Aorta (tissue), 5 donors: ENCODE results near the gene CARS2. TPM values are rescaled to one million over a fixed set of nuclear protein-coding genes. Genes with fewer than 3 reads are reported as not detected.
"Not testable (repeated sequence)": the region's sequence is repeated elsewhere in the genome, so short reads cannot be mapped to it uniquely, and the experiment has no call there.

Experiments
- ATAC-seq: fragments of 200-7000 bp; cut with Tn5 transposase; one replicate; pipeline ENCODE4 v1.9.1; 2022; ENCODE audit warnings: moderate library complexity; ENCODE audit not compliant: low FRiP score
- DNase-seq, 2 donors: peaks; one replicate each; pipeline ENCODE4 v3.0.0-alpha.2; 2020
- H3K27ac ChIP-seq, 2 donors: one replicate each; pipeline ENCODE4 v1.5.1; 2013; ENCODE audit warnings: low read length in 2 of 2, mild to moderate bottlenecking in 2 of 2, moderate library complexity in 2 of 2, control low read depth in 1 of 2, inconsistent platforms in 1 of 2, low read depth in 1 of 2
- H3K27me3 ChIP-seq, 2 donors: one replicate each; pipeline ENCODE4 v1.6.1; 2013; ENCODE audit warnings: control low read depth in 1 of 2, low read length in 1 of 2, mild to moderate bottlenecking in 1 of 2, moderate library complexity in 1 of 2; ENCODE audit not compliant: insufficient read depth in 2 of 2, control insufficient read depth in 1 of 2
- H3K36me3 ChIP-seq, 2 donors: one replicate each; pipeline ENCODE4 v1.6.1; 2013; ENCODE audit warnings: control low read depth in 1 of 2, low read length in 1 of 2, mild to moderate bottlenecking in 1 of 2; ENCODE audit not compliant: insufficient read depth in 2 of 2, control insufficient read depth in 1 of 2
- H3K4me1 ChIP-seq, 2 donors: one replicate each; pipeline ENCODE4 v1.6.1; 2013; ENCODE audit warnings: low read length in 2 of 2, control low read depth in 1 of 2, mild to moderate bottlenecking in 1 of 2, moderate library complexity in 1 of 2; ENCODE audit not compliant: insufficient read depth in 2 of 2, control insufficient read depth in 1 of 2
- H3K4me3 ChIP-seq, 2 donors: one replicate each; pipeline ENCODE4 v1.5.1; 2013; ENCODE audit warnings: low read length in 2 of 2, control low read depth in 1 of 2, mild to moderate bottlenecking in 1 of 2
- H3K9me3 ChIP-seq: one replicate; pipeline ENCODE4 v1.6.1; 2013; ENCODE audit warnings: mild to moderate bottlenecking, low read length; ENCODE audit not compliant: control insufficient read depth
- WGBS, 2 donors: extraction: QIAGEN DNeasy Blood & Tissue Kit; methylation state at CpG; one replicate each; pipeline ENCODE4 v1.1.7; 2013; 5-methylcytosine and 5-hydroxymethylcytosine counted together
- intact Hi-C, 2 donors: fragments of 100-400 bp; cut with DNase I; formaldehyde crosslinking; loops; one replicate each; pipeline versions ENCODE4 v1.14.2 to v1.15.0; 2022
- polyA plus RNA-seq, 2 donors: library from polyadenylated mRNA; stranded (reverse); fragments of 200-250 nt; gene quantifications; one replicate each; pipeline ENCODE4 v1.2.3, GENCODE V29; 2013
- total RNA-seq, 2 donors: library from RNA; stranded (reverse); fragmentation: NEBNext Ultra II Directional; extraction: Animal tissue kit (Norgen Biotek cat#: 25700); gene quantifications; one replicate each; pipeline ENCODE4 v1.2.1, GENCODE V29; 2021
- donor health status: healthy with polysubstance abuse.
- donor health status: Bipolar disorder and iron deficiency.
- donor health status: DM: no; HTN: no; CAD: no.
- donor health status: DM: no; HTN: no; CAD: no.
- donor health status: DM: yes; HTN: yes; CAD: no.

Gene CARS2
- total and polyA plus RNA-seq, 4 donors: 38.3 to 125 (median 56.4) TPM

DNA sequence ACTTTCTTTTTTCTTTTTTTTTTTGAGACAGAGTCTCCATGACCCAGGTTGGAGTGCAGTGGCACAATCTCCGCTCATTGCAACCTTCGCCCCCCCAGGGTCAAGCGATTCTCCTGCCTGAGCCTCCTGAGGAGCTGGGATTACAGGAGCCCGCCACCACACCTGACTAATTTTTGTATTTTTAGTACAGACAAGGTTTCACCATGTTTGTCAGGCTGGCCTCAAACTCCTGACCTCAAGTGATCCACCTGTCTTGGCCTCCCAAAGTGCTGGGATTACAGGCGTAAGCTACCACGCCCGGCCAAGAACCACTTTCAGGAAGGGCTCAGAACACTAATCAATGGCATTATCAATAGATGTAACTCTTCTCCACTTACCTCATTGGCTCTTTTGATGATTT, 4.9 kb downstream of the CARS2 start:
- H3K9me3 ChIP-seq, DNase-seq, ATAC-seq, H3K36me3 ChIP-seq, H3K27me3 ChIP-seq, H3K4me3 ChIP-seq, H3K27ac ChIP-seq, H3K4me1 ChIP-seq: not testable (repeated sequence)
- WGBS, 2 donors: 96 to 98% methylated on average over 7 of the region's 7 CpGs
- intact Hi-C loops: loop anchor here in 1 of 2 donors (10.0 kb wide), 1 partner anchor 86 kb away; the partner anchor contains the start of gene NAXD

DNA sequence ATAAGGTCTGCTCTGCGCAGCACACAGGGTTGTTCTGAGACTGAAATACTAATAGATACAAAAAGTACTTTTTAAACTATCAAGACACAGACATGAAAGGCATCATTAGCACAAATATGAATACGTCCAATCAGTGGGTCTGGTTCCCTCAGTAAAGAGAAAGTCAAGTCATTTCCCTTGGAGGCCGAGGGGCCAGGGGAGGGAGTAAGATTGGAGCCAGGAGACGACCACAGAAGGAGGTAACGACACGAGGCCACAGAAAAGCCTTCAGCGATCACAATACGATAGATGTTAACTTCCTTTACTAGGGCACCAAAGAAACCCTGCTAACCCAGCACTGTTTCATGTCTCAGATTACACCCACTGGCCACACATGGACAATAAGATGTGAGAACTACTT, 5.3 kb downstream of the CARS2 start:
- no peaks in the 10 kb centered on the region for H3K9me3 ChIP-seq
- H3K27me3 ChIP-seq: no peaks in the 10 kb centered on the region
- ATAC-seq: no peak
- intact Hi-C loops: loop anchor here in 1 of 2 donors (10.0 kb wide), 1 partner anchor 86 kb away; the partner anchor contains the start of gene NAXD
- DNase-seq: no peak
- H3K27ac ChIP-seq: no peak overlapping the region
- H3K36me3 ChIP-seq: peaks cover 3 to 4% of the 10 kb centered on the region in 2 donors
- no peak overlapping the region for H3K4me3 ChIP-seq
- 78 to 83% methylated on average over 8 of the region's 8 CpGs for WGBS, 2 donors
- no peaks in the 10 kb centered on the region for H3K4me1 ChIP-seq

DNA sequence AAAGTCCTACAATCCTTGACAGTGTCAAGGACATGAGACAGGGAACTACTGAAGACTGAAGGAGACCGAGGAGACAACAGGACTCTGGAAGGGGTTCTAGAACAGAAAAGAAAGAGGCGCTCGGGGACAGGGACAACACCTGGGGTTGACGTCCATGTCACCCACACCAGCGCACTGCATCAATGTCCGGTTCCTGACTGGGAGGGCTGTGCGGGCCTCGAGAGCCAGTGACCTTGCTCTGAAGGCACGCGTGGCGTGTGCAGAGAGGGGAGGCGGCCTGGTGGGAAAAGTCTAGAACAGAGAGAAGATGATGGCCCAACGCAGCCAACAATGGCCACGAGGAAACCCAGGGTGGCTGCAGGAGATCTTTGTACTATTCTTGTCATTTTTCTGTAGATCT, 5.7 kb downstream of the CARS2 start:
- ATAC-seq: no peak
- Histone ChIP-seq H3K36me3 (peaks cover 3 to 4% of the 10 kb centered on the region in 2 donors), H3K9me3 (no peaks in the 10 kb centered on the region), H3K27me3 (no peaks in the 10 kb centered on the region), H3K4me1 (no peaks in the 10 kb centered on the region), H3K27ac (no peak overlapping the region), H3K4me3 (no peak overlapping the region)
- intact Hi-C loops: loop anchor here in 1 of 2 donors (10.0 kb wide), 1 partner anchor 85 kb away; the partner anchor contains the start of gene NAXD
- 90 to 93% methylated on average over 14 of the region's 14 CpGs for WGBS, 2 donors
- DNase-seq: no peak

DNA sequence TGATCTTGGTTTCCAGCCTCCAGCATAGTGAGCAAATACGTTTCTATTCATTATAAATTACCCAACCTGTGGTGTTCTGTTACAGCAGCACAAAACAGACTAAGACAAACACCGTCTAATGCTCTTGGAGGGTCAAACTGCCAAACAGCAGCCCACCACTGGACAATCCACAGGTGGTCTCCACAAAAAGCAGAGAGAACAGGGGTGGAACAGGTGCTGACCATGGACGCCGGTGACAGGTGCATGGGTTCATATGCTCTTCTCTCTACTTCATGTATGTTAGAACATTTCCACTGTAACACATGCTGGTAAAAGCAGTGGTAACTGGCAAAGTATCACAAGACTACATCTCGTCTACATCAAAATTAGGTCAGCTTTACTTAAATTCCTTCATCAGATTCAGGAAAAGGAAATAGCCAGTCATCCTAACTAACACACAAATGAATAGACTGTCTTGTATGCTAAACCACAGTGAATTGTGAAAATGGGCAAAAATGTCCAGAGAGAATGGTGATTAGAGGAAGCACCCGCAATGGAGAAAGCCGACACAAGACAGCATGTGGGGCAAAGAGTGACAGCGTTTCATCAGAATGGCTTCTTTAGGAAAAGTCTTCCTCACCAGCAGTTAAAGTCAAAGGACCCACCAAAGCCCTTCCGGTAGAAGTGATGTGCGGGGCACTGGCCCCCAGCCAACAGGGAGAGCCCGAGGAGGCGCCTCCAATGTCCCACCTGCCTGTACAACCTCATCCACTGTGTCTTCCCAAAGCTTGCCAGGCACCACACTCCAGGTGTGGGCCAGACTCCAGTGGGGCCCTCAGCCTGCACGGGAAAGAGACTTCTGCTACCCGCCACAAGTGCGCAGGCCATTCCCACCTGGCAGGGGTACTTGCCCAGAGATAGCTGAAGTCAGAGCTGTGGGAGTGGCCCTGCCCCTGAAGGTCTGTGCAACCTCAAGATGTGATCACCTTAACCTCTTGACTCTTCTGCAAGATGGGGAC, 6.5 kb downstream of the CARS2 start:
- Histone ChIP-seq H3K36me3 (peaks cover 3 to 4% of the 10 kb centered on the region in 2 donors), H3K27me3 (no peaks in the 10 kb centered on the region), H3K27ac (no peak overlapping the region), H3K4me3 (no peak overlapping the region), H3K4me1 (no peaks in the 10 kb centered on the region), H3K9me3 (no peaks in the 10 kb centered on the region)
- DNase-seq (no peak), ATAC-seq (no peak)
- intact Hi-C loops: loop anchor here in 1 of 2 donors (10.0 kb wide), 1 partner anchor 85 kb away; the partner anchor contains the start of gene NAXD
- 85 to 86% methylated on average over 15 of the region's 15 CpGs for WGBS, 2 donors

DNA sequence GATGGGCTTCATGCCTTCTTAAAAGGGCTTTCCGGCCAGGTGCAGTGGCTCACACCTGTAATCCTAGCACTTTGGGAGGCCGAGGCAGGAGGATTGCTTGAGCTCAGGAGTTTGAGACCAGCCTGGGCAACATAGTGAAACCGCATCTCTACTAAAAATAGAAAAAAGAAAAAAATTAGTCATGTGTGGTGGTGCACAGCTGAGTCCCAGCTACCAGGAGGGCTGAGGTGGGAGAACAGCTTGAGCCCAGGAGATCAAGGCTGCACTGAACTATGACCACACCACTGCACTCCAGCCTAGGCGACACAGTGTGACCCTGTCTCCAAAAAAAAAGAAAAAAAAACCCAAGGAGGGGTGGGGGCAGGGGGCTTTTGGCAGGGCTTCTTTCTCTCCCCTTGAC, 7.2 kb downstream of the CARS2 start:
- ATAC-seq (no peak), DNase-seq (no peak)
- H3K27ac ChIP-seq: no peak overlapping the region
- H3K36me3 ChIP-seq: peaks cover 3 to 4% of the 10 kb centered on the region in 2 donors
- H3K4me3 ChIP-seq: no peak overlapping the region
- H3K4me1 ChIP-seq: no peaks in the 10 kb centered on the region
- intact Hi-C loops: no loop called here
- H3K9me3 ChIP-seq: no peaks in the 10 kb centered on the region
- 82 to 83% methylated on average over 4 of the region's 4 CpGs for WGBS, 2 donors
- no peaks in the 10 kb centered on the region for H3K27me3 ChIP-seq

DNA sequence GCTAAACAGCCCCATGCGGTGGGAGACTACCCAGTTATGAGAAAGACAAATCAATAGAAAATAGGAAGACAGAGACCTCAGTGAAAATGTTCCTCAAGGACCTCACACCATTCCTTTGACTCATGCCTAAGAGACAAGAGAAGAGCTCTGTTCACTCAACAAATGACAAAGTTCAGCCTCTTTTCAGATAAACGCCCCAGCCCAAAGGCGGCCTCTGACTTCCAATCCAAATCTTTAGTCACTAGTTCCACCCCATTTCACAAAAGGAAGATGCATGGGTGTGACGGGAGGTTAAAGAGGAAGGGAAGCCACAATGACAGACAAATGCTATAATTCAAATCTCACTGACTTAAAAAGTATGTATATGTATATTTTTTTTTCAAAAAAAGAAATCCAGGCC, 8.1 kb downstream of the CARS2 start:
- H3K27ac ChIP-seq: no peak overlapping the region
- ATAC-seq (no peak), DNase-seq (no peak)
- 94 to 97% methylated on average over 4 of the region's 4 CpGs for WGBS, 2 donors
- no peaks in the 10 kb centered on the region for H3K27me3 ChIP-seq
- H3K36me3 ChIP-seq: peaks cover 3 to 4% of the 10 kb centered on the region in 2 donors
- no peaks in the 10 kb centered on the region for H3K4me1 ChIP-seq
- no peak overlapping the region for H3K4me3 ChIP-seq
- intact Hi-C loops: no loop called here
- no peaks in the 10 kb centered on the region for H3K9me3 ChIP-seq

DNA sequence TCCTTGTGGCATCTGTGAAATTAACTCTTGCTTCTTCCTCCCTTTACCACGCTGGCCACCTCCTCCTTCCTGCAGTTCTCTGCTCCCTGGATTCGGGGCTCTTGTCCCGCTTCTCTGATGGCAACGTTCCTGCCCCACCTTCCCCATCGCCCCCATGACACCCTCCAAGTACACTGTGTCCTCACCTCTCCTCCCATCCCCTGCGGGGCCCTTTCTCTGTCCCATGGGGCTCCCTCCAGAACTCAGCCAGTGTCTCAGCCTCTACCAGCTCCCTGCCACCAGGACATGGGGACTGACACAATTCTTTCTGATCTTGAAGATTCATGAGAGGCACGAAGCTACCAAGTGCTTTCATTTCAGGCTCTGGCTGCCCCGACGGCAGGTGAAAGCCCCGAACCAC, 9.1 kb downstream of the CARS2 start:
- Histone ChIP-seq H3K4me1 (no peaks in the 10 kb centered on the region), H3K9me3 (no peaks in the 10 kb centered on the region), H3K27ac (no peak overlapping the region), H3K4me3 (no peak overlapping the region), H3K27me3 (no peaks in the 10 kb centered on the region), H3K36me3 (peaks cover 3 to 4% of the 10 kb centered on the region in 2 donors)
- DNase-seq (no peak), ATAC-seq (no peak)
- intact Hi-C loops: no loop called here
- 90 to 91% methylated on average over 10 of the region's 10 CpGs for WGBS, 2 donors

DNA sequence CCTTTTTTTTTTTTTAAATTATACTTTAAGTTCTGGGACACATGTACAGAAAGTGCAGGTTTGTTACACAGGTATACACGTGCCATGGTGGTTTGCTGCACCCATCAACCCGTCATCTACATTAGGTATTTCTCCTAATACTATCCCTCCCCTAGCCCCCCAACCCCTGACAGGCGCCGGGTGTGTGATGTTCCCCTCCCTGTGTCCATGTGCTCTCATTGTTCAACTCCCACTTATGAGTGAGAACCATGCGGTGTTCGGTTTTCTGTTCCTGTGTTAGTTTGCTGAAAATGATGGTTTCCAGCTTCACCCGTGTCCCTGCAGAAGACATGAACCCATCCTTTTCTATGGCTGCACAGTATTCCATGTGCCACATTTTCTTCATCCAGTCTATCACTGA, 10.1 kb downstream of the CARS2 start:
- H3K4me3 ChIP-seq, H3K4me1 ChIP-seq, intact Hi-C loops, H3K36me3 ChIP-seq, H3K27ac ChIP-seq, ATAC-seq, H3K9me3 ChIP-seq, H3K27me3 ChIP-seq, DNase-seq: not testable (repeated sequence)
- WGBS, 2 donors: 82 to 85% methylated on average over 7 of the region's 7 CpGs

DNA sequence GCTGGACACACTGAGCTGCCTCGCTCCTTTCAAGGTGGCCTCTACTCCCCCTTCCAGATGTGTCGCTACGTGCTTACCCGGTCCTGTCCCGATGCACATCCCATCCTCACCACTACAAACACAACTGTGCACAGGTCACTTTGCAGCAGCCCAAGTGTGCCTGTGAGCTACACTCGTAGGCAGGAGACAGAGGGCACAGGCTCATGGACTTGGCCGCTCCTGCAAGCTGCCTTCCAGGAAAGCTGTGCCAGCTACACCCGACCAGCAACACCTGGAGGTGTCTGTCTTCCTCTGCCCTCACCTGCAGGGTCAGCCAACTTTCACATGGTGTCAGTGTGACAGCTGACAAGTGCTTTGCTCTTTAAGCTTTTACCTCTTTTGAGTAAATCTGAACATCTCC, 15.4 kb downstream of the CARS2 start:
- DNase-seq (no peak), ATAC-seq (no peak)
- H3K4me3 ChIP-seq: no peak overlapping the region
- H3K27ac ChIP-seq: no peak overlapping the region
- H3K9me3 ChIP-seq: no peaks in the 10 kb centered on the region
- H3K36me3 ChIP-seq: peaks cover 0 to 2% of the 10 kb centered on the region in 2 donors
- no peaks in the 10 kb centered on the region for H3K4me1 ChIP-seq
- intact Hi-C loops: no loop called here
- 39 to 41% methylated on average over 8 of the region's 8 CpGs for WGBS, 2 donors
- no peaks in the 10 kb centered on the region for H3K27me3 ChIP-seq
